NT2/D1 (cell line): ENCODE results near the gene CELSR1.

Source experiments
- SUZ12 ChIP-seq: IDR thresholded peaks from 2 replicates; pipeline ENCODE4 v1.6.1; 2011; ENCODE audit not compliant: insufficient read length, insufficient read depth; ENCODE audit errors: extremely low read depth
- YY1 ChIP-seq: IDR thresholded peaks from 2 replicates; pipeline ENCODE4 v1.6.1; 2011; ENCODE audit not compliant: insufficient read length, insufficient read depth
- ZNF274 ChIP-seq: IDR thresholded peaks from 2 replicates; pipeline ENCODE4 v1.6.1; 2011; ENCODE audit warnings: mild to moderate bottlenecking, low read depth, low read length

- no peak for TF ChIP-seq ZNF274
- no peak for TF ChIP-seq YY1
- no peak for TF ChIP-seq SUZ12
These were observed 89.1 kb downstream of the CELSR1 start for GRCh38 chr22:46448333-46448732.
